Spleen (tissue), 11 donors: ENCODE results near the gene KLRF1. TPM values are rescaled to one million over a fixed set of nuclear protein-coding genes. Genes with fewer than 3 reads are reported as not detected.

Source experiments
- DNase-seq: peaks from one replicate; pipeline ENCODE4 v3.0.0-alpha.2; 2020
- H3K27ac ChIP-seq, 8 donors: fragments of 200-600 bp; sonication (generic) in 7 of 8; 1 replicate in 4 of 8; 2 replicates in 4 of 8; pipeline versions ENCODE4 v1.5.0 to v1.8.0; 2016 to 2021; ENCODE audit warnings: inconsistent platforms in 4 of 8, mild to moderate bottlenecking in 4 of 8, moderate library complexity in 1 of 8
- H3K27me3 ChIP-seq, 7 donors: fragments of 200-600 bp; sonication (generic) in 6 of 7; replicated peaks in 1 of 7; 1 replicate in 4 of 7; 2 replicates in 3 of 7; pipeline versions ENCODE4 v1.5.0 to v1.8.0; 2016 to 2021; ENCODE audit warnings: inconsistent platforms in 3 of 7, mild to moderate bottlenecking in 1 of 7
- H3K36me3 ChIP-seq, 6 donors: fragments of 200-600 bp; sonication (generic) in 5 of 6; 1 replicate in 4 of 6; 2 replicates in 2 of 6; pipeline versions ENCODE4 v1.5.0 to v1.8.0; 2016 to 2021; ENCODE audit warnings: inconsistent platforms in 2 of 6
- H3K4me1 ChIP-seq, 6 donors: fragments of 200-600 bp; sonication (generic) in 5 of 6; 1 replicate in 3 of 6; 2 replicates in 3 of 6; pipeline versions ENCODE4 v1.5.0 to v1.8.0; 2016 to 2021; ENCODE audit warnings: inconsistent platforms in 3 of 6
- H3K4me3 ChIP-seq, 8 donors: fragments of 200-600 bp; sonication (generic) in 7 of 8; 1 replicate in 4 of 8; 2 replicates in 4 of 8; pipeline versions ENCODE4 v1.5.0 to v1.8.0; 2016 to 2021; ENCODE audit warnings: inconsistent platforms in 4 of 8, mild to moderate bottlenecking in 4 of 8, moderate library complexity in 2 of 8
- H3K9me3 ChIP-seq, 8 donors: fragments of 200-600 bp; sonication (generic) in 7 of 8; 1 replicate in 4 of 8; 2 replicates in 4 of 8; pipeline versions ENCODE4 v1.5.0 to v1.8.0; 2016 to 2021; ENCODE audit warnings: inconsistent platforms in 4 of 8
- CTCF ChIP-seq, 11 experiments: fragments of 200-600 bp in 7 of 11; fragments of 450-650 bp in 4 of 11; sonication (generic) in 4 of 11; IDR thresholded peaks in 8 of 11; conservative IDR thresholded peaks in 3 of 11; 1 replicate in 7 of 11; 2 replicates in 4 of 11; pipeline versions ENCODE4 v1.4.0 to v1.8.0; 2016 to 2021; ENCODE audit warnings: antibody characterized with exemption in 11 of 11, inconsistent platforms in 4 of 11, mild to moderate bottlenecking in 1 of 11
- POLR2A ChIP-seq, 3 donors: fragments of 450-650 bp; IDR thresholded peaks; one replicate each; pipeline ENCODE4 v1.5.1; 2017; ENCODE audit warnings: antibody characterized with exemption in 3 of 3, mild to moderate bottlenecking in 1 of 3
- POLR2AphosphoS5 ChIP-seq, 3 donors: sonication (generic); formaldehyde crosslinking; IDR thresholded peaks; one replicate each; pipeline ENCODE4 v1.5.1; 2017; ENCODE audit warnings: antibody characterized with exemption in 3 of 3
- WGBS, 5 donors: extraction: QIAGEN DNeasy Blood & Tissue Kit in 3 of 5; methylation state at CpG; one replicate each; pipeline versions ENCODE4 v1.1.5 to v1.1.7; 2013 to 2018; 5-methylcytosine and 5-hydroxymethylcytosine counted together
- intact Hi-C: fragments of 100-400 bp; cut with DNase I; formaldehyde crosslinking; loops from one replicate; pipeline ENCODE4 v1.15.0; 2023; ENCODE audit warnings: low total_unique reads
- polyA plus RNA-seq, 3 donors: library from polyadenylated mRNA; stranded (reverse); fragments of 200-250 nt; gene quantifications; one replicate each; pipeline ENCODE4 v1.2.1, GENCODE V29; 2013
- total RNA-seq, 7 donors: library from RNA; depleted of rRNA in 3 of 7; stranded (reverse); fragments of >200 nt in 3 of 7; fragmentation: NEBNext Ultra II Directional in 4 of 7; extraction: Animal tissue kit (Norgen Biotek cat#: 25700) in 4 of 7; gene quantifications; one replicate each; pipeline versions ENCODE4 v1.1.0 to v1.2.1, GENCODE V29; 2016 to 2021
- donor health status: healthy with polysubstance abuse.
- donor health status: DM: no; HTN: no; CAD: no; lungs with moderate emphysema.
- donor health status: DM: no; HTN: no; CAD: no.
- donor health status: Bipolar disorder and iron deficiency.
- donor health status: healthy.
- donor health status: DM: no; HTN: no; CAD: no.
- donor health status: DM: yes; HTN: yes; CAD: no.

Gene KLRF1
- total and polyA plus RNA-seq, 10 donors = 7.9 to 22.6 (median 9.7) TPM

- Histone ChIP-seq H3K27ac (peak overlapping the region in 6 of 8 donors; percentile 8 to 58 (median 35)), H3K27me3 (no peaks in the 10 kb centered on the region), H3K9me3 (peaks cover 0 to 10% (median 0%) of the 10 kb centered on the region in 8 donors), H3K4me3 (no peak overlapping the region), H3K4me1 (peaks cover 5 to 60% (median 36%) of the 10 kb centered on the region in 6 donors), H3K36me3 (no peaks in the 10 kb centered on the region)
- TF ChIP-seq POLR2AphosphoS5 (IDR thresholded peaks at IDR 0.05) = no peak
- no peak for TF ChIP-seq POLR2A (IDR thresholded peaks at IDR 0.05)
- no peak for TF ChIP-seq CTCF (IDR thresholded peaks at IDR 0.05 in 8 of 11, conservative IDR thresholded peaks at IDR 0.05 in 3 of 11)
- intact Hi-C loops = no loop called here
- 15 to 31% (median 20%) methylated on average over 8 of the region's 8 CpGs for WGBS, 5 donors
- no peak for DNase-seq
Measured at GRCh38 chr12:9793779-9794395, 33.4 kb upstream of the KLRF1 start.

- WGBS, 5 donors = 47 to 63% (median 52%) methylated on average over 2 of the region's 2 CpGs
Measured at GRCh38 chr12:9794484-9795093, 32.7 kb upstream of the KLRF1 start.

GRCh38 chr12:9795945-9796344 is 31.3 kb upstream of the KLRF1 start:
- TF ChIP-seq POLR2A (IDR thresholded peaks at IDR 0.05) (no peak), CTCF (IDR thresholded peaks at IDR 0.05 in 8 of 11, conservative IDR thresholded peaks at IDR 0.05 in 3 of 11) (no peak)
- intact Hi-C loops = loop anchor here (5.0 kb wide), 1 partner anchor 44 kb away; no protein-coding TSS in a partner anchor
- DNase-seq = no peak
- H3K9me3 ChIP-seq = no peaks in the 10 kb centered on the region
- H3K4me3 ChIP-seq = no peak overlapping the region
- H3K4me1 ChIP-seq = peaks cover 5 to 60% (median 36%) of the 10 kb centered on the region in 6 donors
- peak overlapping the region in 1 of 8 donors; percentile 9 for H3K27ac ChIP-seq
- 84 to 95% (median 88%) methylated on average over 2 of the region's 2 CpGs for WGBS, 5 donors
- no peaks in the 10 kb centered on the region for H3K36me3 ChIP-seq
- H3K27me3 ChIP-seq = no peaks in the 10 kb centered on the region

More at GRCh38 chr12:9794484-9795093, 32.7 kb upstream of the KLRF1 start:
- Histone ChIP-seq H3K4me1 (peaks cover 5 to 60% (median 36%) of the 10 kb centered on the region in 6 donors), H3K27ac (peak overlapping the region in 6 of 8 donors; percentile 8 to 58 (median 35)), H3K4me3 (no peak overlapping the region), H3K9me3 (peaks cover 0 to 10% (median 0%) of the 10 kb centered on the region in 8 donors), H3K27me3 (no peaks in the 10 kb centered on the region), H3K36me3 (no peaks in the 10 kb centered on the region)
- no peak for DNase-seq
- intact Hi-C loops = loop anchor here (5.0 kb wide), 1 partner anchor 42 kb away; no protein-coding TSS in a partner anchor
- no peak for TF ChIP-seq CTCF (IDR thresholded peaks at IDR 0.05 in 8 of 11, conservative IDR thresholded peaks at IDR 0.05 in 3 of 11)
- no peak for TF ChIP-seq POLR2A (IDR thresholded peaks at IDR 0.05)
- no peak for TF ChIP-seq POLR2AphosphoS5 (IDR thresholded peaks at IDR 0.05)

GRCh38 chr12:9796346-9796745 is 30.9 kb upstream of the KLRF1 start:
- DNase-seq = no peak

More at GRCh38 chr12:9796346-9796745, 30.9 kb upstream of the KLRF1 start:
- intact Hi-C loops = loop anchor here (5.0 kb wide), 1 partner anchor 44 kb away; no protein-coding TSS in a partner anchor
- 43 to 66% (median 44%) methylated on average over 5 of the region's 5 CpGs for WGBS, 5 donors
- H3K9me3 ChIP-seq = no peaks in the 10 kb centered on the region
- TF ChIP-seq POLR2AphosphoS5 (IDR thresholded peaks at IDR 0.05) (no peak), CTCF (IDR thresholded peaks at IDR 0.05 in 8 of 11, conservative IDR thresholded peaks at IDR 0.05 in 3 of 11) (no peak), POLR2A (IDR thresholded peaks at IDR 0.05) (no peak)
- peaks cover 5 to 60% (median 36%) of the 10 kb centered on the region in 6 donors for H3K4me1 ChIP-seq
- H3K27me3 ChIP-seq = no peaks in the 10 kb centered on the region
- H3K4me3 ChIP-seq = no peak overlapping the region
- H3K36me3 ChIP-seq = no peaks in the 10 kb centered on the region
- H3K27ac ChIP-seq = peak overlapping the region in 3 of 8 donors; percentile 9 to 29 (median 21)
